ENCODE results near the gene TNIP2.

Gene TNIP2

GRCh38 chr4:2755821-2756690 is at the start of gene TNIP2:
Gene TNIP2, minus strand, starts transcription at chr4:2756336. Its CDS starts 47 bp downstream, at chr4:2756289.
- DNase-seq: peak; percentile 86

- no peak for DNase-seq
Observed at GRCh38 chr4:2804973-2805501, 48.9 kb upstream of the TNIP2 start.

GRCh38 chr4:2804449-2804972 is 48.4 kb upstream of the TNIP2 start:
- DNase-seq: no peak

GRCh38 chr4:2803624-2804448 is 47.7 kb upstream of the TNIP2 start:
- no peak for DNase-seq

GRCh38 chr4:2802618-2803531 is 46.7 kb upstream of the TNIP2 start:
- DNase-seq: no peak

- no peak for DNase-seq
Observed at GRCh38 chr4:2800691-2801596, 44.8 kb upstream of the TNIP2 start.

- DNase-seq: no peak
Observed at GRCh38 chr4:2799971-2800690, 44.0 kb upstream of the TNIP2 start.

GRCh38 chr4:2799224-2799911 is 43.2 kb upstream of the TNIP2 start:
- DNase-seq: no peak

GRCh38 chr4:2798399-2799223 is 42.5 kb upstream of the TNIP2 start:
- peak; percentile 62 for DNase-seq

- peak; percentile 71 for DNase-seq
Observed at GRCh38 chr4:2797545-2798305, 41.6 kb upstream of the TNIP2 start.

- DNase-seq: no peak
Observed at GRCh38 chr4:2796849-2797544, 40.9 kb upstream of the TNIP2 start.

GRCh38 chr4:2795893-2796848 is 40.0 kb upstream of the TNIP2 start:
- no peak for DNase-seq

- no peak for DNase-seq
Observed at GRCh38 chr4:2795300-2795892, 39.3 kb upstream of the TNIP2 start.

- no peak for DNase-seq
Observed at GRCh38 chr4:2794486-2795299, 38.6 kb upstream of the TNIP2 start.

Data from CD4-positive, alpha-beta T cell treated with Interleukin-12 subunit alpha and Interleukin-12 subunit beta, for 1 hour (primary cell).